SK-N-SH (cell line): ENCODE measurements around the gene MBNL1.

Experiments
- CTCF ChIP-seq: fragments of 200-600 bp; sonication (generic); IDR thresholded peaks from 2 replicates; pipeline ENCODE4 v1.6.1; 2017; ENCODE audit warnings: antibody characterized with exemption, mild to moderate bottlenecking, moderate library complexity
- EP300 ChIP-seq, 2 experiments: IDR thresholded peaks; 2 replicates each; pipeline versions ENCODE4 v1.4.0 to v1.6.1; 2012; ENCODE audit warnings: borderline replicate concordance in 1 of 2, low read depth in 1 of 2, low read length in 1 of 2
- MEF2A ChIP-seq: IDR thresholded peaks from 2 replicates; pipeline ENCODE4 v1.4.0; 2012; ENCODE audit warnings: low read depth, borderline replicate concordance
- POLR2AphosphoS5 ChIP-seq: IDR thresholded peaks from 2 replicates; pipeline ENCODE4 v1.6.1; 2012; ENCODE audit warnings: low read depth, low read length
- RAD21 ChIP-seq: IDR thresholded peaks from 2 replicates; pipeline ENCODE4 v1.6.1; 2012; ENCODE audit warnings: mild to moderate bottlenecking, low read length
- RCOR1 ChIP-seq: fragments of 150-350 bp; IDR thresholded peaks from 2 replicates; pipeline ENCODE4 v1.6.1; 2017; ENCODE audit warnings: antibody characterized with exemption, low read length
- REST ChIP-seq: IDR thresholded peaks from 2 replicates; pipeline ENCODE4 v1.6.1; 2012; ENCODE audit warnings: mild to moderate bottlenecking, low read depth, low read length, moderate library complexity
- TAF1 ChIP-seq: IDR thresholded peaks from 2 replicates; pipeline ENCODE4 v1.6.1; 2012; ENCODE audit warnings: low read depth, mild to moderate bottlenecking, low read length, moderate library complexity, borderline replicate concordance
- YY1 ChIP-seq: IDR thresholded peaks from 2 replicates; pipeline ENCODE4 v1.4.0; 2012; ENCODE audit warnings: low read depth, mild to moderate bottlenecking

- TF ChIP-seq REST (no peak), CTCF (no peak), RAD21 (no peak), TAF1 (no peak), POLR2AphosphoS5 (no peak), MEF2A (no peak), YY1 (no peak), EP300 (IDR thresholded peaks at IDR 0.05; ENCODE audit: borderline replicate concordance in 1 of 2, low read depth in 1 of 2, low read length in 1 of 2) (no peak), RCOR1 (no peak)
Measured at GRCh38 chr3:152304160-152304559, 35.4 kb downstream of the MBNL1 start.
